Astrocyte of the spinal cord (primary cell): ENCODE measurements around the gene MED13L.

Experiments
- DNase-seq: peaks from one replicate; pipeline ENCODE4 v3.0.0; 2011; ENCODE audit warnings: low read depth, low spot score
- H3K4me3 ChIP-seq: 2 replicates; pipeline ENCODE4 v1.5.1; 2011; ENCODE audit warnings: low read depth, mild to moderate bottlenecking, low read length, moderate library complexity
- CTCF ChIP-seq: IDR thresholded peaks from 2 replicates; pipeline ENCODE4 v1.5.1; 2012; ENCODE audit warnings: low read depth, mild to moderate bottlenecking, low read length, inconsistent platforms
- in situ Hi-C: cut with HindIII; loops from 2 replicates; pipeline ENCODE4 v1.10.0; 2017; ENCODE audit warnings: low sequenced_read_pairs

MED13L gene

DNA sequence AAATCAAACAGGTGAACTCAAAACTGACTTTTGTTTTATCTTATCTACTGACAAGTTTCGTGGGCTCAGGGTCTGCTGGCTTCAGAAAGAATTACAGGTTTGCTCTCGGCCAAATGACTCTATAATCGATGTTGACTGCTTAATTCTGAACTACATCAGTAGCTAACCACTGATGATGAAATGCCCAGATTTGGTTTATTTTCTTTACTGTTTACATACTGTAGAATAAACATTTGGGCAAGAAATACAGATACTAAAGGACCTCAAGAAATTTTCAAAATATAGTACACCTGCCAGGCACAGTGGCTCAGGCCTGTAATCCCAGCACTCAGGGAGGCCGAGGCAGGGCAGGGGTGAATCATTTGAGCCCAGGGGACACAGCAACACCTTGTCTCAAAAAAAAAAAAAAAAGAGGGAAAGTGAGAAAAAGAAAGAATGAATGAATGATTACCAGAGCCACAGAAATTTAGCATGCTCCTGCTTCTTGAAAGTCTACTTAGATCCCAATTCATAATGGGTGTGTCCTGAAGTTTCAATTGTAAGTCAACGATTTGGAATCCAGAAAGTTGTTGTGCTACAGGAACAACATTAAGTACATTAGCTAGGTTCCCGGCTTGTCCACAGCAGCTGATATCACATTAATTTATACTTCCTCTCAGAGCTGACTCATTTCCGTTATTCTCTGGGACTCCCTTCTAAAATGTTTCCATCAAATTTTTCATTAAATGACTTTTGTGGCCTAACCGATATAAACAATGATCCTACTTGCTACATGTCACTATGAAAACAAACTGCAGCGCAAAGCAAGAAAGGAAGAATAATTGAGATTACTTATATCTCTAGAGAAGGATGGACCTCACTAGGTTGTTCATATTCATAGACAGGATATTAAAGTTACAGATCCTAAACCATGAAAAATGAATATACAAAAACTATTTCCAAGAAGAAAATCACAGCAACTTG is 134.3 kb downstream of the MED13L start:
- no peak overlapping the region for H3K4me3 ChIP-seq
- no peak for TF ChIP-seq CTCF
- in situ Hi-C loops, result no loop called here
- DNase-seq, result peak; percentile 89

- no peak overlapping the region for H3K4me3 ChIP-seq
- no peak for TF ChIP-seq CTCF
- in situ Hi-C loops, result no loop called here
- no peak for DNase-seq
Observed at GRCh38 chr12:116141833-116142162, 135.7 kb downstream of the MED13L start.

- DNase-seq, result no peak
- no peak overlapping the region for H3K4me3 ChIP-seq
- peak; percentile 8 for TF ChIP-seq CTCF
- in situ Hi-C loops, result no loop called here
Observed at GRCh38 chr12:116141110-116141832, 136.2 kb downstream of the MED13L start.

GRCh38 chr12:116140529-116140928 is 137.0 kb downstream of the MED13L start:
- in situ Hi-C loops, result no loop called here
- DNase-seq, result no peak
- no peak overlapping the region for H3K4me3 ChIP-seq

DNA sequence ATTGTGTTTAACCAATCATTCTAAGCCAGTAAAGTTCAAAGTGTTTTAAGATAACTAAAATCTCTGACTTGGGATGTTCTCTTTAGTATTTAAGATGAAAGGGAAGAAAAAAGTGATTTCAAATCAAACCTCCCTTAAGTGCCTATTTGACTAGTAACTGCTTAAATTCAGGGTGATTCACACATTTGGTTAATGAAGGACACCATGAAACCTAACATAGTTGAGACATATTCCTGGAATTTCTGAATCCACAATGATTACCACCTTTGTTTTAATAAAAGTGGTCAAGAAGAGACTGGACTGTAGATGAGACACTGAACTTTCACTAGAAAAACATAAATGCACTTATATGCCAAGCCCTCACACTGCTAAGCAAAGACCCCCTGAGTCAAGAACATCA is 138.7 kb downstream of the MED13L start:
- no peak overlapping the region for H3K4me3 ChIP-seq
- in situ Hi-C loops, result no loop called here
- no peak for DNase-seq
- TF ChIP-seq CTCF, result no peak

More at GRCh38 chr12:116140529-116140928, 137.0 kb downstream of the MED13L start:
- no peak for TF ChIP-seq CTCF

GRCh38 chr12:116138364-116138763 is 139.1 kb downstream of the MED13L start:
- DNase-seq, result peak; percentile 68
- in situ Hi-C loops, result no loop called here
- TF ChIP-seq CTCF, result no peak
- no peak overlapping the region for H3K4me3 ChIP-seq
